ENCODE data around the gene SH3TC1. TPM values are rescaled to one million over a fixed set of nuclear protein-coding genes. Genes with fewer than 3 reads are reported as not detected.

The SH3TC1 gene
- total and polyA plus RNA-seq, 2 of the 8 experiments (the other 6 are each of a cell fraction or from before 2014, with no cell fraction given), result 0.15 TPM; not detected in 1

DNA sequence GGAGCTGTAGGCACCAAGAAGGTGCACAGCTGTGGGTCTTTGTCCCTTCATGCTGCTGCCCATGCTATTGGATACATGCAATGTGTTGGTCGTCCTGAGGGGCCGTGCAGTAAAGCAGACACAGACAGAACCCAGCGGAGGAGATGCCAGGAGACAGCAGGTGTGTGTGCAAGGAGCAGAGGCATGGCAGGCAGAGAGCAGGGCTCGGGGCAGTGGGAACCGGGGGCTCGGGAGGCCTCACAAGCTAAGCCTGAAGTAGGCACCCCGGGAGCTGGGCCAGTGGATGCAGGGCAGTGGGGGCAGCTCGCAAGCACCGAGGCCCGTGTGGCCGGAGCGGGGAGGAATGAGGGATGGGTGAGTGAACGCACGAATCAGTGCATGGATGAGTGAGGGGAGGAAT, 83.7 kb downstream of the SH3TC1 start:
- ChIA-PET POLR2A (ENCODE audit: partially characterized antibody) (no interaction called here), CTCF (ENCODE audit: partially characterized antibody) (interaction anchor here (0.5 to 3.7 kb wide), 7 partner anchors 16 to 439 kb away, joined by 3 to 14 read pairs (median 5); no protein-coding TSS in a partner anchor)
- FAIRE-seq (no peak), DNase-seq (ENCODE audit: low read depth in 1 of 2, low spot score in 2 of 2) (no peak)
- H3K79me2 ChIP-seq (ENCODE audit: control insufficient read depth in 1 of 2, insufficient read depth in 2 of 2, low read length in 2 of 2), result no peaks in the 10 kb centered on the region
- no peak overlapping the region for H3K4ac ChIP-seq (replicated peaks; ENCODE audit: insufficient read length, low read depth, low read length)
- H3K23ac ChIP-seq (ENCODE audit: insufficient read length), result no peak overlapping the region
- H3K56ac ChIP-seq (replicated peaks; ENCODE audit: insufficient read length, low read depth, low read length), result no peak overlapping the region
- no peaks in the 10 kb centered on the region for H3K4me1 ChIP-seq (replicated peaks in 1 of 4; ENCODE audit: control insufficient read depth in 3 of 4, insufficient read depth in 4 of 4, low read length in 3 of 4)
- H3K23me2 ChIP-seq (ENCODE audit: low read depth, low read length), result no peaks in the 10 kb centered on the region
- no peak overlapping the region for H3K27ac ChIP-seq (ENCODE audit: low read depth, low read length)
- no peak overlapping the region for H2BK120ac ChIP-seq (replicated peaks; ENCODE audit: low read depth, low read length)
- H2BK15ac ChIP-seq (ENCODE audit: low read length), result no peak overlapping the region
- H3K27me3 ChIP-seq (replicated peaks in 1 of 4; ENCODE audit: control insufficient read depth in 3 of 4, extremely low read depth in 1 of 4, insufficient read depth in 3 of 4, low read length in 3 of 4), result no peaks in the 10 kb centered on the region
- no peak overlapping the region for H3K14ac ChIP-seq (ENCODE audit: insufficient read length)
- H4K91ac ChIP-seq (replicated peaks; ENCODE audit: insufficient read length, low read length), result no peak overlapping the region
- no peak overlapping the region for H3K4me3 ChIP-seq (ENCODE audit: extremely low read depth in 1 of 4, insufficient read depth in 2 of 4, low read depth in 3 of 4, low read length in 4 of 4)
- H4K5ac ChIP-seq (ENCODE audit: insufficient read length, low read depth, low read length), result no peak overlapping the region
- H3K18ac ChIP-seq (ENCODE audit: extremely low read depth, low read length), result no peak overlapping the region
- H2AFZ ChIP-seq (ENCODE audit: low read length), result no peak overlapping the region
- no peak overlapping the region for H3K9ac ChIP-seq (replicated peaks in 1 of 4; ENCODE audit: extremely low read depth in 1 of 4, low read depth in 3 of 4, low read length in 3 of 4)
- no peaks in the 10 kb centered on the region for H3K36me3 ChIP-seq (ENCODE audit: control insufficient read depth in 2 of 4, insufficient read depth in 4 of 4, low read length in 3 of 4)
- H2BK12ac ChIP-seq (ENCODE audit: low read depth, low read length), result no peak overlapping the region
- H4K20me1 ChIP-seq (replicated peaks in 1 of 2; ENCODE audit: control insufficient read depth in 1 of 2, insufficient read depth in 2 of 2, low read length in 2 of 2), result peaks cover 0 to 1% of the 10 kb centered on the region in 2 experiments
- 84 to 100% methylated on average over 2 to 14 of the region's 14 CpGs for WGBS, 2 experiments (ENCODE audit: extremely low coverage in 1 of 2, insufficient coverage in 1 of 2, insufficient read length in 1 of 2, insufficient replicate concordance in 2 of 2, low coverage in 1 of 2, low lambda C conversion rate in 2 of 2, missing lambda C conversion rate in 1 of 2)
- H2BK20ac ChIP-seq (ENCODE audit: low read length), result no peak overlapping the region
- no peak overlapping the region for H2AK5ac ChIP-seq (ENCODE audit: low read depth, low read length)
- H3K9me3 ChIP-seq (ENCODE audit: insufficient read depth in 2 of 2, low read depth in 1 of 2, low read length in 1 of 2), result no peaks in the 10 kb centered on the region
- H2BK5ac ChIP-seq (ENCODE audit: low read depth, low read length), result no peak overlapping the region
- peak overlapping the region; percentile 22; the same call in 1 of the 2 replicates for H4K8ac ChIP-seq (ENCODE audit: extremely low read depth, insufficient read depth, low read length)
- no peaks in the 10 kb centered on the region for H3K79me1 ChIP-seq (ENCODE audit: low read depth, low read length)
- H3K4me2 ChIP-seq (ENCODE audit: insufficient read depth in 1 of 2, low read depth in 2 of 2, low read length in 2 of 2), result no peak overlapping the region
- TF ChIP-seq GABPA (IDR thresholded peaks at IDR 0.05; ENCODE audit: borderline replicate concordance, insufficient read depth, low read length) (no peak), ZNF274 (IDR thresholded peaks at IDR 0.05; ENCODE audit: borderline replicate concordance, extremely low read depth, low read length) (no peak), HDAC2 (IDR thresholded peaks at IDR 0.05; ENCODE audit: borderline replicate concordance in 1 of 2, low read depth in 2 of 2, low read length in 2 of 2) (no peak), E2F6 (IDR thresholded peaks at IDR 0.05) (no peak), CHD2 (IDR thresholded peaks at IDR 0.05; ENCODE audit: low read length) (no peak), JUND (IDR thresholded peaks at IDR 0.05; ENCODE audit: low read length) (no peak), POLR2A (IDR thresholded peaks at IDR 0.05; ENCODE audit: control extremely low read depth in 1 of 2, low read depth in 2 of 2, low read length in 2 of 2) (no peak), CBX8 (IDR thresholded peaks at IDR 0.05; ENCODE audit: borderline replicate concordance, low read depth, low read length) (no peak), FOSL1 (IDR thresholded peaks at IDR 0.05; ENCODE audit: insufficient read depth, low read depth, low read length) (no peak), POLR2AphosphoS5 (IDR thresholded peaks at IDR 0.05; ENCODE audit: low read depth, low read length) (no peak), POU5F1 (IDR thresholded peaks at IDR 0.05; ENCODE audit: low read depth, low read length) (no peak)
- TF ChIP-seq, protein P1, sequence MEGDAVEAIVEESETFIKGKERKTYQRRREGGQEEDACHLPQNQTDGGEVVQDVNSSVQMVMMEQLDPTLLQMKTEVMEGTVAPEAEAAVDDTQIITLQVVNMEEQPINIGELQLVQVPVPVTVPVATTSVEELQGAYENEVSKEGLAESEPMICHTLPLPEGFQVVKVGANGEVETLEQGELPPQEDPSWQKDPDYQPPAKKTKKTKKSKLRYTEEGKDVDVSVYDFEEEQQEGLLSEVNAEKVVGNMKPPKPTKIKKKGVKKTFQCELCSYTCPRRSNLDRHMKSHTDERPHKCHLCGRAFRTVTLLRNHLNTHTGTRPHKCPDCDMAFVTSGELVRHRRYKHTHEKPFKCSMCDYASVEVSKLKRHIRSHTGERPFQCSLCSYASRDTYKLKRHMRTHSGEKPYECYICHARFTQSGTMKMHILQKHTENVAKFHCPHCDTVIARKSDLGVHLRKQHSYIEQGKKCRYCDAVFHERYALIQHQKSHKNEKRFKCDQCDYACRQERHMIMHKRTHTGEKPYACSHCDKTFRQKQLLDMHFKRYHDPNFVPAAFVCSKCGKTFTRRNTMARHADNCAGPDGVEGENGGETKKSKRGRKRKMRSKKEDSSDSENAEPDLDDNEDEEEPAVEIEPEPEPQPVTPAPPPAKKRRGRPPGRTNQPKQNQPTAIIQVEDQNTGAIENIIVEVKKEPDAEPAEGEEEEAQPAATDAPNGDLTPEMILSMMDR (IDR thresholded peaks at IDR 0.05; ENCODE audit: control extremely low read depth in 1 of 3, insufficient read depth in 1 of 3, low read depth in 1 of 3, low read length in 3 of 3), result no peak
